ENCODE measurements around the gene CDC20B.

DNA sequence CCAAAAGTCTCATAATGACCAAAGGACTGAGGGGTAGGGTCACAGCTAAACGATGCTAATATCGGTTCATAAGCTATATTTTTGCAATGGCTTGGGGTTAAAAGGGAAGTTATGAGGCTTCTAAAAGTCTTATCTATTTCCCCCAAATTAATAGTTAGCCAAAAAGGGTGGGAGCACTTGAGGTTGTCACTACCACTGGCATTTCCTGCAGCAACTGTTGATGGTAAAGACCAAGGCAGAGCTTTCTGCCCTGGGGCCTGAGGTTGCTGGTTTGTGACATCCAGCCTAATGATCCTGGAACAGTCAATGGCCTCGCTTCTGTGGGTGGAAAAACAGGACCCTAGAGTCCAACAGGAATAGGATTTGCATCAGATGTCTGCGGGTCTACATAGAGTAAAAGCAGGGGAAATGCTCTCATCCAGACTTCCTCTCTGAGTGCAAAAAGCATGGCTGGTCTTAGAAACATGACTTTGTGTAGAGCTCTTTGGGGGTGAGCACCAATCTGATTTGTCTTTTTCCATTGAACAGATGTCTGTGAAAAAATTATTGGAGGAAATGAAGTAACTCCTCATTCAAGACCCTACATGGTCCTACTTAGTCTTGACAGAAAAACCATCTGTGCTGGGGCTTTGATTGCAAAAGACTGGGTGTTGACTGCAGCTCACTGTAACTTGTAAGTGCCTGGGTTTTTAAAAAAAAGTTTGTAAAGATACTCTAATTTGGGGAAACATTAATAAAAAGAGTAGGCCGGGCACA is 67.9 kb downstream of the CDC20B start:
- no peak for TF ChIP-seq YY1 (IDR thresholded peaks at IDR 0.05; ENCODE audit: insufficient read depth, insufficient read length)
- TF ChIP-seq ZNF274 (IDR thresholded peaks at IDR 0.05; ENCODE audit: low read depth, low read length) = no peak
- no peak for TF ChIP-seq SUZ12 (IDR thresholded peaks at IDR 0.05; ENCODE audit: extremely low read depth, insufficient read depth, insufficient read length)
